NCI-H2107 (cell line): ENCODE results near the gene AGMO.

Experiments used
- DNase-seq: peaks from one replicate; lab custom pipeline; 2025; lab: John Stamatoyannopoulos, UW

AGMO gene

DNA sequence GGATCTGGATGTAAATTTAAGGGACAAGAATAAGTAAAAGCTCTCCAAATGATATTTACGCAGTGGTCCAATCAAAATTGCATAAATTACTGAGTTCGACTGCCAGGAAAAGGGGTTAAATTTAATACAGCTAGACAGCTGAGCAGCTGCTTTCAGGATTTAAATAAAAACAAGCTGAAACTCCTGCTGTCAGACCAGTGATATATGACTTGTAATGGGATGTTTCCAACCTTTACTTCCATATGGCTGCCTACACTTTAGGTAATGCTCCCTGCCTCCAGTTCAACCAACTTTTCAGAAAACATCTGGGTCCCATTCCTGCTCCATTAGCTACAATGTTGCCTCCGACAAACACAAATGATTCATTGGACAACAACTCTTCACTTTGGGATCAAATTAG lies 333.0 kb downstream of the AGMO start:
- DNase-seq: no peak

DNA sequence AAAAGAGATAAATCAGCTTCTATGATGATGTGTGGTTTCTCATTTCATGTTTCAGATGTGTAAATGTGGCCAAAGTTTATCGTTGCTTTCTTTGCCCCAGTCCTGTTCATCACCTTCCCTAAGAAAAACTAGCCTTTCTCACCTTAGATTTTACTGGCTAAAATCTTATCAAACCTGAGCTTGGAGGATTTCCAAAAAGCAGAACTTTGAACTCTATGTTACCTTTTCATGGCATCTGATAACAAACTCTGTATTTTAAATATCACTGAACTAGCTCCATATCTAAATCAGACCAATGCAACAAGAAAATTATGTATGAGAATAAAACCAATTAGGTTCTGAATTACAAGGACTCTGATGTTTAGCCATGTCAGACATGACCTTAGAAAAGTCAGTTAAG lies 335.8 kb downstream of the AGMO start:
- no peak for DNase-seq

DNA sequence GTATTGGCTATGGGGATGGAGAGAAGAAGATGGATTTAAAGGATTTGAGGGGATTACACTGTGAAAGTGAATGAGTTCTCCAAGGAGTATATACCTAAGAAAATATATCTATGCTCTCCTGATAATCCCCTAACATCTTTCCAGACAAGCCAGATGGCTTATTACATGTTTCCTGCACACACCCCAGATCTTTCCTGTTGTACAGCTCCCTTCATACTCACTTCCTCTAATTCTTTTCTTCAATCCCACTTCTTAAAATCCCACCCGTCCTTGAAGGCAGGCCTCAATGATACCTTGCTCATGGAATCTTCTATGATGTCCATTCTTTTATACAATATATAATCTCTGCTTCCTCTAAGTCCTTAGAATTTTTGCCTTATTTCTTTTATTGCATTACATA lies 342.1 kb downstream of the AGMO start:
- DNase-seq: no peak

DNA sequence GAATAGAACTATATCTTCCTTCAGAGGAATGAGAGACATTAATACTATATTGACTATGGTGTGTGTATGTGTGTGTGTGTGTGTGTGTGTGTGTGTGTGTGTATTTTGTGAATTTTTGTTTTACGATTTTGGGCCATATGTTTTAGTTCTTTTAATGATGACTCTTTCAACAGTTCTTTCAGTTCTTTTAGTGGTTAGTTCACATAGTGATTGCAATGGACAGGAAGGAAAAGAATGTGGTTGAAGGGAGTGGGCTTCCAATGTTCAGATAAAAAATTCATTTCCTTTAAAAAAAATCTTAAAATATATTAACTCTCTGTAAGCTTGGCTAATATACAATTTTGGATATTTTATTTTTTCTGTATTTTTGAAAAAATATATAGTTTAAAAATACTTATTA lies 343.6 kb downstream of the AGMO start:
- DNase-seq: no peak

DNA sequence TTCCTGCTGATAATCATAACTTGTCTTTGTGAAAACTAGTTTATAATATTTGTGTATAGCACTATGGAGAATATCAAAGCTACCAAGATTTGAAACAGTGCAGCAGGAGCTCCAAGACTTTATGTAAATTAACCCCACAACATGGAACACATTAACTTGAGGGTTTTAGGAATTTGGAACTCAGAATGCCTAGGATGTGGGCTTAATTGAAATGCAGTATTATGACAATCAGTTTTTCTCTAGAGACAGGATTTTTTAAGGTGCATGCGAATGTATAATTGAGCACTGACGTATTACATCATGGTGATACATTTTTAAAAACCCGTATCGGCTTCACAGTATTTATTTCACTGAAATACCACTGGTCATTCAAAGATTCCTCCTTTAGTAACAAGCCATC lies 346.2 kb downstream of the AGMO start:
- DNase-seq: no peak

DNA sequence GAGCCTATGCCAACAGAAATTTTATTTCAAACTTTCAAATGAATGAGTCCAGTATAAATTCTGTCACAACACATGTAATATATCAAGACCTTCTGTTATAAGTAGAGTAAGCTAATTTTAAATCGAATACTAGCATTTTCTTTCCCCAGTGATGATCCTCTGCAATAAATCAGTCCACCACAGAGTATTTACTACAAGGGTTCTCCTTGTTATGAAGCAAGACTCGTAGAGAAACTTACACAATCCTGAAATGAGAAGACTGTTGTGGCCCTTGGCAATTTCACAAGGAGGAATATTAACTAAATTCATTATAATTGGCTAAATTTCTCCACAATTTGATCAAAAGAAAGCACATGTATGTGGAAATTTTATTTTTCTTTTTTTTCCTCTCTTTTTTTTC lies 346.8 kb downstream of the AGMO start:
- DNase-seq: no peak

DNA sequence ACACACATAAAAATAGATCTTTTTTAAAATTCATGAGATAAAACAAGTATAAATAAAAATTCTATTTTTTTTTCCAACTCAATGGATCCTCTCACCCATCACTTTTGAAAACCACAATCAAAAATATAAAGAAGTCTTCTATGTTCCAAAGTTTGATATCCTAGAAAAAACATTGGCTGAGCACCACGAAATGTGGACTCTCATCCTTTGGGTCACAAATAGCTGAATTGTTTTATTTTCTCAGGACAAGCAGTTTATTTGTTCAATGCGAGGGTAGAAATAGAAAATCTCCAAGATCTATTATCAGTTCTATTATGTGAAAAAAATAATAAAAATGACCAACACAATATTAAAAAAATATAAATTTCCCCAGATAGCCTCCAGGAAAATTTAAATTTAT lies 348.7 kb downstream of the AGMO start:
- no peak for DNase-seq

DNA sequence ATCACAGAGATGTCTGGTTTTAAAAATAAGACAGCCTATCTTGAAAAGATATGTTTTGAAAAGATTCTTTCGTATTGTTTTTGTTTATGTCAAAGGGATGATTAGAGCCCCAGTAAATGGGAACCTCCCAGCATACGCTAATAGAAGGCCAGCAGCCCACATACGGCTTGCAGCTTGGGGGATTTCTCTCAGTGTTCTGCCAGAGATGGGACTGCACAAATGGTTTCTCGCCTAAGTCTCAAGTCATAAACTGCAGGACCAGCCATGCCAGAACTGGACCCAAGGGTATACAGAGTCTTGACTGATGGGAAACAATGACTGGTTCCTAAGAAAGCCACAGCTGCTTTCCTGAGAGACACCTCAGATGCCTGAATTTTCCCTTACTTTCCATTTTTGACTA lies 352.4 kb downstream of the AGMO start:
- no peak for DNase-seq

DNA sequence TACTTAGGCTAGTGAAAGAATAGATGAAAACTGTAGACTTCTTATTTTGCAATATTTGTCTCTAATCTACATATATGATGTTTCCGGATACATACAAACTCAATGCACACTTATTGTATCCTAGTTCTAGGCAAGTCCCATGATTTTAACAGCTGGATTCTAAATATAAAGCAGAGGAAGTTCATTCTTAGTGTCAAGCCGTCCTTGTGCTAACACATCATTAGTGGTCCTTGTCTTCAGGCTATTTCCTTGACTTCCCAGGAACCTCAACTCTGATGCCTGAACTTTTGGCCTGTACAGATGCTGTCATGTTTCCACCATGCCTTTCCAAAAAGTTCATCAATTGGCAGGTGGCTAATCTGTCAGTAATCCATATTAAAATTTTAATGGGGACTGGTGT lies 357.4 kb downstream of the AGMO start:
- no peak for DNase-seq

DNA sequence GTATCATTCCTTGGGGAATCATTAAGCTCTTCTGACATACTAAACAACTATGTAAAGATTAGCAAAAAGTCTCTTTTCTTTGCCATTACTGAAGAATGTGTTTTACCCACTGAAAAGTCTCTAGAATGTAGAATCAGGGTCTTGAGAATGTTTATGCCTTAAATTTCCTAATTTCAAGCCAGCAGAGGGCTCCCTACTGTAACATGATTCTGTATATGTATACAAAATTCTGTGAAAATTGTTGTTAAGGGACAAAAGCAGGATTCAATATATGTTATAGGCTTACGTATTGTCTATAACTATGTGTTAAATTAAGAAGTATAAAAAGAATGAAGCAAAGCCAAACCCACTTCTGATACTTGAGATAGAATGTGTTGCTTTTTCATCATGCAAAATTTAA lies 362.3 kb downstream of the AGMO start:
- no peak for DNase-seq

DNA sequence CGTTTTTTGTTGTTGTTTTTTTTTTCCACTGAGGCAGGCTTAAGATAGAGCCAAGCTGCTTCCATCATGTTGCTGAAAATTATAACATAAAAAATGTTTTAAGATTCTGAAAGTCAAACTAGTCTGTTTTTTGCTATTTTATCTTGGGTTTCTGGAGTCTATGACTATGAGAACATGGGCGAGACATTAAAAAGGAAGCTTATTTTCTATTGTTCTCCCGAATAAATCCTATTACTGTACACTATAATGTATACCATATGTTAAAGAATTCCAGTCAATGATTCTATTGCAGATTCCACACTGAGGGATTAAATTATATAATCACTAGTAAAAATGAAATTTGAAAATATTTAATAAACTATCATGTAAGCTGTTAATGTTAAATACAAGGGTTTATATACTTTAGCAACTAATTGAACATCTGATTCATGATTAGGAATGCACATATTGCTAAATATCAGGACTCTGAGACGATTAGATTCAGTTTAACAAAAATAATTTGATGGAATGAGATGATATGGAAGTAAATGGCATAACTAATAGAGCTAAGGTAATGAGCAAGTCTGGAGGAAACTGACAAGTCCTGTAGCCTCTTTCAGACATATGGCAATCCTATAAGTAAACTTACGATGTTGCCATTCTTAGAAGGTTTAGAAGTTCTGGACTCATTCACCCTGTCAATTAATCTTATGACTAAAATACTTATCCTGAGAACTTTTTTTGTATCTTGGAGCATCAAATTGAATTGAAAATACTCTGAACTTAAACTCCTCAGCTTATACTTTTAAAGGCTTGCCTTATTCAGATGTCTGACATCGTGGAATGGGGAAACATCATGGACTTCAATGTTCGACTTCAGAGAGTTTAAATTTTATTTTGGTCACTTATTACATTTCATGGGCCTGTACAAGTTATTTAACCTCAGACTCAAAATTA lies 364.5 kb downstream of the AGMO start:
- no peak for DNase-seq

DNA sequence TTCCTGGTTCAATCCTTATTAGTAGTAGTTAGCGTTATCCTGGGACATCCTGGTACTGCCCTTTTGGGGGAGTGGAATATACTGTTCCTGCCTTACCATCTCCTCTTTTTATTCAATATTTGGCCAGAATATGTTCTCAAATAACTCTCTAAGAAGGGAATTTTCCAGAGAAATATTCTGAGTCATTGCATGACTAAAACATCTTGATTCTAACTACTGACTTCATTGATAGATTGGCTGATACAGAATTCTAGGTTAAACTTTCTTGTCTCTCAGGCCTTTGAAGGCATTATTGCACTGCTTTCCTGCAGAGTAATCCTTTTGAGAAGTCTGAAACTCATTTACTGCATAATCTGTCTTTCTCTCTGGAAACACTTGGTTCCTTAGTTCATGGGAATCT lies 383.8 kb downstream of the AGMO start:
- DNase-seq: no peak

DNA sequence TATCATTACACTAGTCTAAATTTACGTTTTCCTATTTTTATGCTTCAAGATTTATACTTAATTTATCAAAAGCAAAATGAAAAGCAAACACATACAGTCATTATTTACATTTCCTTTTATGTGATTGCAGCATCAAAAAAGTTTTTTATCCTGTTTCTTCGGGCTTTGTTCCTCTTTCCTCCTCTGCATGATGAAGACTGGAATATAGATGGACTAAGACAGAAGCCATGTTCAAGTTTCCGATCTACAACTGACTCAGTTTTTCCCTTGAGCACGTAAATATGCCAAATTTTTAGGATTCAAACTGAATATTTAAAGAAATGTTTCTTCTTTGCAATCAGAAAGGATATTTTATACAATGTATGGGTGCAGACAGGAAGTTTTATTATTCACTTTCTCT lies 385.7 kb downstream of the AGMO start:
- DNase-seq: no peak

DNA sequence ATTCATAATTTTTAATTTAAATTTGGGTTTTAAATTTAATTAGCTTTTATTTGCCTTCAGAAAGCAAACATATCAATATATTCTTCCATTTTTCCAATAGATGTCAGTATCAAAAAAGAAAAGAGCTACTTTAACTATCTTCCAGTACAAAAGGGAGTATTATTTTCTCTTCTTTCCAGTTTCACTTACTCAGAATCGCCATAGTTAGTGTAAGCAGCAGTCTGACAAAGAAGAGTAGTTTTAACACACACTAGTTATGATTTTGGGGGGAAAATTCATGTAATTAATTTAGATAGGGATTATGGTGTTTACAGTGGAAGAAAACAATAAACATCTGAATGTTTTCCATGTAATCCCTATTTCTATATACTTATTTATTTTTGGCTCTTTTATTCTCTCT lies 386.7 kb downstream of the AGMO start:
- DNase-seq: no peak

DNA sequence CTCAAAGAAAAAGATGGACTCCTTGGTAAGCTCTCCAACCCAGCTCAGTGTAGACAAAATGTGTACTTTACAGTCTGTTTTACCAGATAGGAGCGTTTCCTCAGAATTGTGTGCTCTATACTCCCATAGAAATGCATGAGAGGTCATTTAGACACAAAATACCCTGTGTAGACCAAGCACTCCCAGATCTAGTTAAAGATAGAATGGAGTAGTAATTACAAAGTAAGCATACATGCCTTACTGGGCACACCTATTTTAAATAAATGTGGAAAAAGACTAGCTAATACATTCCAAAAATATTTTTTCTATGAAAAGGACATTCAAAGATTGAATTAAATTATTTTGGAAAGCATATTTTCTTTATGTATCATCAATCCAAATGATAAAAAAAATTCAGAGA lies 387.3 kb downstream of the AGMO start:
- no peak for DNase-seq

DNA sequence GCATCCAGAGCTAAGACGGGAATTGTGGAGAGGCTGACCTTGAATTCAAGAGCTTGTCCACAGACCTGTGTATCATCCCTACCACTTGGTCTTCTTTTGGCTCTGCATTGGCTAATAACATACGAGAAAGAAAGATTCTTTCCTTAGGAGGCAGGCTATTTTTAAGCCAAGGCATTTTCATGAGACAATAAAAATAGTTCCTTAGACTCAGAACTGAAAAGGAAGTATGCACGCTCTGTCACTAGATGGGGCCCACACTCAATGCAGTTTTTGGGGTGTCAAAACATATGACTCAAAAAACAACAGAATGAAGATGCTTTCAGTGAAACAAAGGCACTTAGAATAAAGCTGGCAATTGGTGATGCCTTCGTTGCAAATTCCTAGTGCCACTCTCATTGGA lies 393.3 kb downstream of the AGMO start:
- DNase-seq: no peak

DNA sequence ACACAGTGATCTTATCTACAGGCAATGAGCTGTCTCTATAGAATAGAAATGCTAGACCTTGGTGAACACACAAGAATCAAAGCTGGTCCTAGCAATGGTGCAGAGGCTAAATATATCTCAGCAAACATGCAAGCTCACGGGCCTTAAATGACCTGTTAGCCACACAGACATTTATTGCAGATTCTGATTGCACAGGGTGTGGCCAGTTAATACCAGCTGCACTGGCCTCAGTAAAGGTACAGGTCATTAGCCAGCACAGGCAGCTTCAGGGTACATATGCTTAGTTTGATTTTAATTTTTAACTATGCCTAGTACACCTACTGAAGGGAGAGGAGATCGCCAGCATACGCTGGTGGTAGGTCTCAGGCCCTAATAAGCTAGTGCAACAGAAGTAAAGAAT lies 393.9 kb downstream of the AGMO start:
- DNase-seq: no peak

DNA sequence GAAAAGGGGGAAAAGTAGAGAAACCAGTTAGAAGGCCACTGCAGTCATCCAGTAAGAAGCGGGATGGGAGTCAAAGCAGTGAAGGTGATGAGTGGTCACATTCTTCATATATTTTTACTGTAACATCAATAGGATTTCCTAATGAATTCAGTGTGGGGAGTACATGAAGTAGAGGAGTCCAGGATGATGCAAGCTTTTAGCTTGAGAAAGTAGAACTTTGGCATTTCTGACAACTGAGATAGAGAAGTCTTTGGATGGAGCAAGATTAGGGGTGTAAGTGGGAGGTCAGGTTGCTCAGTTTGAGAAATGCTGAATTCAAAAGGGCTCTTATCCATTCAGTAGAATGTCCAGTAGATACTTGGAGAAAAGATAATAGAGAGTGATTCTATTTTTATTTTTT lies 395.2 kb downstream of the AGMO start:
- DNase-seq: no peak

DNA sequence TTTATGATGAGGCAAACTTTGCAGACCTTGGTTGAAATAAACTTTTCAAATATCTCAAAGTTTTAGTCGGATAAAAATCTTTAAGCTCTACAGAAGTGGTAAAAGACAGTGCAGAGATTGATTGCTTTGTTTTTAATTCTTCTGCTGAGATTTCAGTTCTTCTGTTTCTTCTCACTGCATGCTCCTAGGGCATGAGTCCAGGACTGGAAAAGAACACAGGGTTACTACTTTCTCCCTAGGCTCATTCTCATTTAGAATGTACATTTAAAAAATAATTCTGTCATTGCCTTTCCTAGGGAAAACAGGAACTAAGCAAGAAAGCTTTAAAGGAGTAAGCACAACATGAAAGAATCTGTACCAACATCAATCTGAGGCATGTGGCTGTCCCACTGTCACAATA lies 402.6 kb downstream of the AGMO start:
- no peak for DNase-seq

DNA sequence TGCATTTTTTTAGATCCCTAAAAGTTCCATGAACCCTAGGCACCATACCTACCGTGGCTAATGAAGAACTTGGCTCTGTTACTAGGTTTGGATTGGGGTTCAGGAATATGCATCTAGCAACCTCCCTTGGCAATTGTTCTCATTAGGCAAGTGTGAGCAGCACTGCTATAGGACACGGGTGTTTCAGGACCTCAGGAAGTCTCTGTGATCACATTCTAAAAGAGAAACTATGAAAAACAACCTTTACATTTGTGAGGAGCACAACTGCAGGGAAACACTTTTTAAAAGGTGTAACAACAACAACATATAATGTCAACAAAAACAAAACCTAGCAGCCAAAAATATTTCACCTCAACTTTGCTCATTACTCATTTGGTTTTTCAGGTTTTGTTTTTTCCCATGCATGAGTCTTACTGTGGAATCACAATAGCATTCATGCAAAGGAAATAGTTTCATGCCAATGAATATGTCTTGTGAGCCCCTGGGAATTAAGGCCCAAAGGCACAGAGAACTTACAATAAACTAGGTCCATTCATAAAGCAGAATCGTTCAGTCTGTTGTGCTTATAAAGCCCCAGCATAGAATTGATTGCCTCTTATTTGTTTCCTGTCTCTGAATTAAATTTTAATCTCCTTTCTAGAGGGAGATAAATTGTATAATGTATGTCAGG lies 403.5 kb downstream of the AGMO start:
- DNase-seq: no peak
